ENCODE measurements around the gene CAMTA1.

- TF ChIP-seq CTCF (conservative IDR thresholded peaks at IDR 0.05; ENCODE audit: low read length) (no peak), EZH2phosphoT487 (IDR thresholded peaks at IDR 0.05; ENCODE audit: borderline replicate concordance, low read depth, low read length) (no peak)
These were observed 794.9 kb downstream of the CAMTA1 start for GRCh38 chr1:7579831-7580804.
